HG03066 (cell line): ENCODE measurements around the gene EMC9.
A peak's percentile ranks its signal among the peaks of the same experiment; 100 is the strongest.

Experiments used
- ATAC-seq: cut with Tn5 transposase; IDR thresholded peaks from one replicate; pipeline ENCODE4 v1.9.1; 2021; ENCODE audit warnings: low read depth; ENCODE audit not compliant: unreplicated experiment

EMC9 gene

DNA sequence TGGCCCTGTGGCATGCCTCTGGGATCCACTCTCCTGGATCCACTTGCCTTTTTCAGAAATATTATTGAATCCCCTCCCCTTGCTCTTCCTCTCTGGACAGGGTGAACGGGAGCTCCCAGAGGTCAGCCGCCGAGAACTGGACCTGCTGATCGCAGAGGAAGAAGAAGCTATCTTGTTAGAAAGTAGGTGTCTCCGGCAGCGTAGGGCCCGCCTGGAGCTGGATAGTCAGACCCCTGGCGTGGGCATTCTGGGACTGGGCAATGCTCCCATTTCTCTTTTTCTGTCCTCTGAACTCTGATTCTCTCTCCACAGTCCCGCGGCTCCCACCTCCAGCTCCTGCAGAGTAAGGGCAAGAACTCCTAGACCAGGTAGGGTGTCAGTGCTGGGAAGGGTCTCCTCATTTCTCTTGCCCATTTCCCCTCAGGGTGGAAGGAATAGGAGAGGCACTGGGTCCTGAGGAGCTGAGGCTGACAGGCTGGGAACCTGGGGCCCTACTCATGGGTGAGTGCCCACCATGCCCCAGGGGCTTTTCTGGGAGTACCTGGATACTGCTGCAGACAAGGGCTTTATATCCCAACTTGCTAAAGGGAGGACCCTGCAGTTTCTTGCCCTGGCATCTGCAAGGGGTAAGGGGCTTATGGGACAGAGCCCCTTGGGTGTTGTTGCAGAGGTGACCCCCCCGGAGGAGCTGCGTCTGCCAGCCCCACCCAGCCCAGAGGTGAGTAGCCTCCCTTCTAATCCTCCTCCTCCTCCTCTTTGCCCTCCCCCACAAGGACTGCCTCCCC is 35.8 kb upstream of the EMC9 start:
- ATAC-seq = no peak

DNA sequence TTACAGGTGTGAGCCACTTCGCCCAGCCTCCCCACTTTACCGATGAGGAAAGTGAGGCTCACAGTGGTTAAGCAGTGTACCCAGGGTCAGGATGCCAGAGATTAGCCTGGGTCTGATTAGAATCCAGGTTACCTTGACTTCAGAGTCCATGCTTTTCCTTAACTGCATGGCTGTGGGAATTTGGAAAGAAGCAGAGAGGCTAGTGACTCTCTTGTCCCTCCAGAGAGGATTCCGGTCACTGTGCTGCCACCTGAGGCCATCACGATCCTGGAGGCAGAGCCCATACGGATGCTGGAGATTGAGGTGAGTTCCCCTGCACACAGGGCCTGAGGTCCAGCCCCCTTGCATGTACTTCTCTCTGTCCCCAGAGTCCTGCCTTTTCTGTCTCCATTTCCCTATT is 35.2 kb upstream of the EMC9 start:
- no peak for ATAC-seq

DNA sequence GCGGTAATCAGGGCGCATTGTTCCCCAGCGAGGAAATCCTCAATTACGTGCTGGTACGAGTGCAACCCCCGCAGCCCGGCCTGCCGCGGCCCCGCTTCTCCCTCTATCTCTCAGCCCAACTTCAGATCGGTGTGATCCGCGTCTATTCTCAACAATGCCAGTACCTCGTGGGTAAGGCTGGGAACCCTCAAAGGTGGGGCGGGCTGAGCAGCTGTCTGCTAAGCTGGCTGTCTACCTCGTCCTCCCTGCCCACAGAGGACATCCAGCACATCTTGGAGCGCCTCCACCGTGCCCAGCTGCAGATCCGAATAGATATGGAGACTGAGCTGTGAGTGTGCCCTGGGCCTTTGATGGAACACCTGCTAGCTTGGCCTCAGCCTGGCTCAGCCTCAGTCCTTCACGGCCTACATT is 31.5 kb upstream of the EMC9 start:
- ATAC-seq = no peak

- no peak for ATAC-seq
These were observed 31.0 kb upstream of the EMC9 start for GRCh38 chr14:24172261-24172860.

DNA sequence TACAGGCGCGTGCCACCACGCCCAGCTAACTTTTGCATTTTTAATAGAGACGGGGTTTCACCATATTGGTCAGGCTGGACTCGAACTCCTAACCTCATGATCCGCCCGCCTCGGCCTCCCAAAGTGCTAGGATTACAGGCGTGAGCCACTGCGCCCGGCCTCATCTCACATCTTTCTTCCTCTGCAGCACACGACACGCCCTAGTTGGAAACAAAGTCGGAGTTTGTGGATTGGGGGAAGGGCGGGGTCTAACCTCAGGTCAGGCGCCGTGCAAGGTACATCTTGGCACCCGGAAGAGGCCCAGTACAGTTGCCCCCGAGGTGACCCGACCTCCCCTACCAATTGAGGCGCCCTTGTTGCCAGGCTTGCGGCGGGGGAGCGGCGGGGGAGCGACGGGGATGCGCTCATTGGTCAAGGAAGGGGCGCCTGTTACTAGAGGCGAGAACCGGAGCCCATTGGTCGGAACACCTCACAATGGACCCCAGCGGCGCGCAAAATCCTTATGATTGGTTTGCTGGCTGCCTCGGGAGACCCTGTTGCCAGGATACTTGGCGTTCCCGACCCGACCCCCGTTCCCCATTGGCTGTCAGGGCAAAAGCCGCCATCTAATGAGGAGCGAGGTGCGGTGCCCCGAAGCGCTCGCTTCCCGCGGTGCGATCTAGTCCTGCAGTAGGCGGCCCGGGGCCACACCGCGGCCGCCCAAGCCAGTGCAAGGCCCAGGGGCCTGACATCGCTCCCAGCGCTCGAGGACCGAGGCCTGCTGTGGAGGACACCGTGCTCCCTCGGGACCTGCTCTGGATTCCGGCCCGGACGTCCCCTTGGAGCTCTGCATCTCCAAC is 30.2 kb upstream of the EMC9 start, which contains the start of gene REC8:
Gene REC8 (plus strand): TSS at position 659 of the 839 bp plus-strand sequence. CDS start 473 bp downstream, outside the sequence.
- ATAC-seq = peak; percentile 88

GRCh38 chr14:24167469-24168114 is 26.2 kb upstream of the EMC9 start:
- ATAC-seq = no peak

DNA sequence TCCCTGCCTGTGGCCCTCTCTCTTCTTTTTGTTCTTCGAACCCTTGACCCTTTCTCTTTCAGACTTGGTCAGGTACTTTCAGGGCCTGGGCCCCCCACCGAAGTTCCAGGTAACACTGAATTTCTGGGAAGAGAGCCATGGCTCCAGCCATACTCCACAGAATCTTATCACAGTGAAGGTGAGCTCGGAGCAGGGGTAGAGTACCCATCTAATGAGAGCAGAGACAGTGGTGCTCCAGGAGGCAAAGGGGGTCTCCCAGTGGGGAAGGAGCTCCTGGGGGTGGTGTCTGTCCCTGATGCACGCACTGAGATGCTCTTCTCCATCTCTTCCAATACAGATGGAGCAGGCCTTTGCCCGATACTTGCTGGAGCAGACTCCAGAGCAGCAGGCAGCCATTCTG is 24.4 kb upstream of the EMC9 start:
- no peak for ATAC-seq

DNA sequence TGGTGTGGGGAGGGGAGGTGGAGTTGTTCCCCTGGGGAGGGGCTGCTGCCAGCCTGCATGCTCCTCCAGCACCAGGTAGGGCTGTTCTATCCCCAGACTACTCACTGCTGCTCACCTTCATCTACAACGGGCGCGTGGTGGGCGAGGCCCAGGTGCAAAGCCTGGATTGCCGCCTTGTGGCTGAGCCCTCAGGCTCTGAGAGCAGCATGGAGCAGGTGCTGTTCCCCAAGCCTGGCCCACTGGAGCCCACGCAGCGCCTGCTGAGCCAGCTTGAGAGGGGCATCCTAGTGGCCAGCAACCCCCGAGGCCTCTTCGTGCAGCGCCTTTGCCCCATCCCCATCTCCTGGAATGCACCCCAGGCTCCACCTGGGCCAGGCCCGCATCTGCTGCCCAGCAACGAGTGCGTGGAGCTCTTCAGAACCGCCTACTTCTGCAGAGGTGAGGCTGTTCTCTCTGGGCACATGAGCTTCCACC is 23.2 kb upstream of the EMC9 start:
- no peak for ATAC-seq

GRCh38 chr14:24162093-24162492 is 20.7 kb upstream of the EMC9 start:
- ATAC-seq = no peak

- ATAC-seq = peak; percentile 82
These were observed 19.7 kb upstream of the EMC9 start, which contains the start of gene IRF9 for GRCh38 chr14:24160850-24161804. Gene IRF9 (plus strand): TSS chr14:24161265. CDS start chr14:24162145, 880 bp downstream.

DNA sequence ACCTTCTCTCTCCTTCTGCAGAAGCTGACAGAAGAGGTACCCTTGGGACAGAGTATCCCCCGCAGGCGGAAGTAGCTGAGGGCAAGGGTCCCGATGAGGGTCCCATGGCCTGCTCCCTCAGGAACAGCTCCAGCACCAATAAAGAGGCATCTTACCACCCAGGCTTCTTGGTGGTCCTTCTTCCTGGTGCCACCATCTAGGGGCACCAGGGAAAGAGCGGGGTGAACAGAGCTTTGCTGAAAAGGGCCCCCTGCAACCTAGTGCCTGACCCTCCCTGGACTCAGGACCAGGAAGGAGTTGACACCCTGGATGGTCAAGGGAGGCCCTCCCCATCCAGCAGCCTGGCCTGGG is 19.1 kb upstream of the EMC9 start:
- no peak for ATAC-seq

GRCh38 chr14:24159777-24160498 is 18.5 kb upstream of the EMC9 start:
- no peak for ATAC-seq

GRCh38 chr14:24157331-24157730 is 15.9 kb upstream of the EMC9 start:
- ATAC-seq = no peak

- ATAC-seq = no peak
These were observed 15.4 kb upstream of the EMC9 start for GRCh38 chr14:24156840-24157239.

DNA sequence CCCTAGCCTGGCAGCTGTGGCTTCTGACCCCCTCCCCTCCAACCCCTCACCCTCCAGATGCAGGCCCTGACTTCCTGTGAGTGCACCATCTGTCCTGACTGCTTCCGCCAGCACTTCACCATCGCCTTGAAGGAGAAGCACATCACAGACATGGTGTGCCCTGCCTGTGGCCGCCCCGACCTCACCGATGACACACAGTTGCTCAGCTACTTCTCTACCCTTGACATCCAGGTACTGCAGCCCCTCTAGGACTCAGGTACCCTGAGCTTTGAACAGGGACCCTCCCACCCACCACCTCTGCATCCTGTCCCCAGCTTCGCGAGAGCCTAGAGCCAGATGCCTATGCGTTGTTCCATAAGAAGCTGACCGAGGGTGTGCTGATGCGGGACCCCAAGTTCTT is 13.7 kb upstream of the EMC9 start:
- ATAC-seq = no peak

GRCh38 chr14:24151404-24152080 is 10.2 kb upstream of the EMC9 start:
- no peak for ATAC-seq

DNA sequence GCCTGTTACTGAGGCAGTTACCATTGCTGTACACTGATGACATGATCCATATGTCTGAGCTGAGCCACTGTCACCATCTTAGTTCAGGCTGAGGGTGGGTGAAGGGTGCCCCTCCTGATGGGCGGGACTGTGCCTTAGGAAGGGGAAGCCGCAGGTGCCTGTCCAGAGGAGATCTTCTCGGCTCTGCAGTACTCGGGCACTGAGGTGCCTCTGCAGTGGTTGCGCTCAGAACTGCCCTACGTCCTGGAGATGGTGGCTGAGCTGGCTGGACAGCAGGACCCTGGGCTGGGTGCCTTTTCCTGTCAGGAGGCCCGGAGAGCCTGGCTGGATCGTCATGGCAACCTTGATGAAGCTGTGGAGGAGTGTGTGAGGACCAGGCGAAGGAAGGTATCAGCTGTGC is 9.6 kb upstream of the EMC9 start:
- no peak for ATAC-seq

DNA sequence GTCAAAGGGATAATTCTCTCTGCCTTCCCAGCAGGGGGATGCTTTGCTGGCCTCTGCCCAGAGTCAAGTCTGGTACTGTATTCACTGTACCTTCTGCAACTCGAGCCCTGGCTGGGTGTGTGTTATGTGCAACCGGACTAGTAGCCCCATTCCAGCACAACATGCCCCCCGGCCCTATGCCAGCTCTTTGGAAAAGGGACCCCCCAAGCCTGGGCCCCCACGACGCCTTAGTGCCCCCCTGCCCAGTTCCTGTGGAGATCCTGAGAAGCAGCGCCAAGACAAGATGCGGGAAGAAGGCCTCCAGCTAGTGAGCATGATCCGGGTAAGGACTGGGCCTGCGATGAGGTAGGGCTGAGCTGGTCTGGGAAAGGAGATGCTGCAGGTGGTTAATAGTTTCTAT is 9.2 kb upstream of the EMC9 start:
- ATAC-seq = no peak
